HepG2 (cell line): ENCODE data around the gene ARFGAP1. TPM values are rescaled to one million over a fixed set of nuclear protein-coding genes. Genes with fewer than 3 reads are reported as not detected.

ENCODE experiments used
- ATAD3A ChIP-seq: sonication (generic); formaldehyde crosslinking; IDR thresholded peaks from 2 replicates; pipeline ENCODE4 v1.4.0; 2020; ENCODE audit warnings: missing genetic modification reagents
- BCL6 ChIP-seq: IDR thresholded peaks from 2 replicates; pipeline ENCODE4 v1.6.1; 2016; ENCODE audit warnings: missing genetic modification reagents, missing compliant biosample characterization
- CENPBD1 ChIP-seq: sonication (generic); formaldehyde crosslinking; IDR thresholded peaks from 2 replicates; pipeline ENCODE4 v1.8.0; 2022; ENCODE audit warnings: missing genetic modification reagents, low read depth, mild to moderate bottlenecking, borderline replicate concordance
- FOXP1 ChIP-seq, 2 experiments: fragments of 450-650 bp in 1 of 2; IDR thresholded peaks; 2 replicates each; pipeline ENCODE4 v1.6.1; 2017 to 2018; ENCODE audit warnings: antibody characterized with exemption in 1 of 2
- GFI1 ChIP-seq: sonication (generic); formaldehyde crosslinking; IDR thresholded peaks from 2 replicates; pipeline ENCODE4 v1.5.0; 2020; ENCODE audit warnings: missing genetic modification reagents, mild to moderate bottlenecking, borderline replicate concordance
- JUN ChIP-seq: sonication (generic); formaldehyde crosslinking; IDR thresholded peaks from 2 replicates; pipeline ENCODE4 v1.4.0; 2020; ENCODE audit warnings: mild to moderate bottlenecking, missing genetic modification reagents
- KDM5B ChIP-seq: sonication (generic); formaldehyde crosslinking; IDR thresholded peaks from 2 replicates; pipeline ENCODE4 v1.4.0; 2020; ENCODE audit warnings: missing genetic modification reagents, mild to moderate bottlenecking, borderline replicate concordance
- MAZ ChIP-seq, 2 experiments: sonication (generic) in 1 of 2; formaldehyde crosslinking in 1 of 2; IDR thresholded peaks; 2 replicates each; pipeline versions ENCODE4 v1.5.0 to v1.6.1; 2012 to 2020; ENCODE audit warnings: low read depth in 2 of 2, mild to moderate bottlenecking in 2 of 2, borderline replicate concordance in 1 of 2, improper control_type of control experiment in 1 of 2, low read length in 1 of 2, missing genetic modification reagents in 1 of 2, moderate library complexity in 1 of 2
- MXD4 ChIP-seq: IDR thresholded peaks from 2 replicates; pipeline ENCODE4 v1.6.1; 2016; ENCODE audit warnings: mild to moderate bottlenecking, missing biosample characterization, missing genetic modification reagents
- ONECUT2 ChIP-seq: sonication (generic); formaldehyde crosslinking; IDR thresholded peaks from 2 replicates; pipeline ENCODE4 v1.4.0; 2020; ENCODE audit warnings: missing genetic modification reagents
- PAF1 ChIP-seq: IDR thresholded peaks from 2 replicates; pipeline ENCODE4 v1.6.1; 2016; ENCODE audit warnings: missing genetic modification reagents, missing compliant biosample characterization
- PATZ1 ChIP-seq: sonication (generic); formaldehyde crosslinking; IDR thresholded peaks from 2 replicates; pipeline ENCODE4 v1.4.0; 2020; ENCODE audit warnings: missing genetic modification reagents
- PAXIP1 ChIP-seq: sonication (generic); formaldehyde crosslinking; conservative IDR thresholded peaks from 2 replicates; pipeline ENCODE4 v1.4.0; 2020; ENCODE audit warnings: mild to moderate bottlenecking, missing genetic modification reagents, moderate library complexity
- U2AF2 ChIP-seq: fragments of 200-400 bp; formaldehyde crosslinking; IDR thresholded peaks from 2 replicates; pipeline ENCODE4 v1.6.1; 2017; ENCODE audit warnings: low read depth, mild to moderate bottlenecking, low read length
- ZNF563 ChIP-seq: sonication (generic); formaldehyde crosslinking; IDR thresholded peaks from 2 replicates; pipeline ENCODE4 v1.8.0; 2022; ENCODE audit warnings: mild to moderate bottlenecking, moderate library complexity, missing genetic modification reagents
- ZNF687 ChIP-seq: sonication (generic); formaldehyde crosslinking; IDR thresholded peaks from 2 replicates; pipeline ENCODE4 v1.5.1; 2020; ENCODE audit warnings: mild to moderate bottlenecking, missing genetic modification reagents, moderate library complexity
- ZSCAN20 ChIP-seq: sonication (generic); formaldehyde crosslinking; IDR thresholded peaks from 2 replicates; pipeline ENCODE4 v1.4.0; 2020; ENCODE audit warnings: missing genetic modification reagents, mild to moderate bottlenecking, borderline replicate concordance
- polyA plus RNA-seq, 8 experiments: library from polyadenylated mRNA; depleted of rRNA in 3 of 8; stranded (reverse) in 7 of 8; unstranded in 1 of 8; fragments of >200 nt; fragmentation: Illumina TruSeq in 4 of 8; extraction: Trizol in 4 of 8; gene quantifications; 2 replicates each; pipeline versions ENCODE4 v1.2.1 to v1.2.3, GENCODE V29; 2011 to 2016; ENCODE audit warnings: low read depth in 4 of 8, missing spikeins in 1 of 8, mixed read lengths in 1 of 8; ENCODE audit not compliant: insufficient read depth in 1 of 8
- total RNA-seq, 5 experiments: library from RNA; depleted of rRNA; stranded (reverse); fragments of >200 nt; fragmentation: Illumina TruSeq; extraction: Trizol; gene quantifications; 2 replicates each; pipeline ENCODE4 v1.2.3, GENCODE V29; 2016; ENCODE audit warnings: low read depth in 1 of 5

Gene ARFGAP1
- total and polyA plus RNA-seq, 2 of the 13 experiments (the other 11 are each of a cell fraction or from before 2014, with no cell fraction given) = 132 TPM

DNA sequence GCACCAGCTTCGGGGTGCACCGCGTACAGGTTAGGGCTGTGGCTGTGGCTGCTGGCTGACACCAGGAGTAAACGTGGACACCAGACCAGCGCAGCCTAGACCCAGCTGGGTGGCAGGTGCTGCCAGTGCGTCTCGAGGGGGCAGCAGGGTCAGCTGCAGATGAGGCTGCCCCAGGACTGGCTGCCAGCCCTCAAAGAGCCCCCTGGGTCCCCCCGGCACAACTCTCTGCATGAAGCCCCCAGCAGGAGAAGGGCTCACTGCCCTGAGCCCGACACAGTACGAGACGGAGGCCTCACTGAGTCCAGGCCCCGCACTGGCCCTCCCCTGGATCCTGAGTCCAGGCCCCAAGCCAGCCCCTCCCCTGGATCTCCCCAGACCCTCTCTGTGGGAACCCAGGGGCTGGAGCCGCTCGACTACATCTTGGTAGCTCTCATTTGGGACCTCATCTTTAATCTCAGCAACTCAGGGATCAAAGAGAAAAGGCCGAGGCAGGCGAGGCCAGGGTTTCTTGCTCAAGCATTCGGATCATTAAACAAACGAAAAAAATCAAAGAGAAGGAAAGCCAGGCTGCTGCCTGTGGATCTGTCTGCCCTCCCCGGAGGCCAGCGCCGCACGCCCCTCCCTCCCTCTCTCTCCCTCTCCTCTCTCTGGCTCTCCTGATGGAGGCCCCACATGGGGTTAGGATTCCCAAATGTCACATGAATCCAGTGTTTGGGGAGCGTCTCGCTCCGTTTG is 11.4 kb upstream of the ARFGAP1 start (continued):
- TF ChIP-seq PATZ1 (CRISPR knock-in tag) = peak; percentile 69
- TF ChIP-seq ONECUT2 (CRISPR knock-in tag) = no peak
- no peak for TF ChIP-seq U2AF2
- peak; percentile 57; the same call in 1 of the 2 replicates for TF ChIP-seq KDM5B (CRISPR knock-in tag)
- TF ChIP-seq FOXP1 (IDR thresholded peaks at IDR 0.05) = no peak
- no peak for TF ChIP-seq FOXP1 (CRISPR knock-in tag; IDR thresholded peaks at IDR 0.05)
- peak; percentile 12 for TF ChIP-seq ZNF687
- no peak for TF ChIP-seq MXD4
- no peak for TF ChIP-seq ATAD3A (CRISPR knock-in tag)
- TF ChIP-seq ZNF563 (CRISPR knock-in tag) = 0 out of 2 replicates have a peak, but pooled peaks have one; percentile 19
- TF ChIP-seq MAZ (IDR thresholded peaks at IDR 0.05; ENCODE audit: borderline replicate concordance, low read depth, low read length) = no peak
- 0 out of 2 replicates have a peak, but pooled peaks have one; percentile 29 for TF ChIP-seq MAZ (CRISPR knock-in tag; IDR thresholded peaks at IDR 0.05; ENCODE audit: low read depth)
- no peak for TF ChIP-seq GFI1
- no peak for TF ChIP-seq PAF1 (CRISPR knock-in tag)
- no peak for TF ChIP-seq ZSCAN20
- no peak for TF ChIP-seq JUN
- 0 out of 2 replicates have a peak, but pooled peaks have one; percentile 39 for TF ChIP-seq PAXIP1 (CRISPR knock-in tag)
- TF ChIP-seq BCL6 (CRISPR knock-in tag) = peak; percentile 33; the same call in 1 of the 2 replicates
- TF ChIP-seq CENPBD1 (CRISPR knock-in tag) = no peak
